Epithelial cell of proximal tubule (primary cell): ENCODE data around the gene ANKRD28. TPM values are rescaled to one million over a fixed set of nuclear protein-coding genes. Genes with fewer than 3 reads are reported as not detected.
A peak's percentile ranks its signal among the peaks of the same experiment; 100 is the strongest.
"Not testable (repeated sequence)": the region's sequence is repeated elsewhere in the genome, so short reads cannot be mapped to it uniquely, and the experiment has no call there.

Experiments
- DNase-seq: peaks from one replicate; pipeline ENCODE4 v3.0.0-alpha.2; 2011; ENCODE audit warnings: low read depth
- H3K4me3 ChIP-seq: 2 replicates; pipeline ENCODE4 v1.5.1; 2011; ENCODE audit warnings: low read depth, mild to moderate bottlenecking, low read length
- total RNA-seq: library from RNA; depleted of rRNA; stranded (reverse); fragments of >200 nt; gene quantifications from 2 replicates; pipeline ENCODE4 v1.2.3, GENCODE V29; 2015
- TF ChIP-seq, protein P1 (sequence below): conservative IDR thresholded peaks from 2 replicates; pipeline ENCODE4 v1.5.1; 2012; ENCODE audit warnings: low read depth, mild to moderate bottlenecking, low read length

Gene ANKRD28
- total RNA-seq, 1 donor from 2014 or later: 17.3 TPM

GRCh38 chr3:15778332-15778858 is 19.4 kb downstream of the ANKRD28 start:
- no peak overlapping the region for H3K4me3 ChIP-seq
- TF ChIP-seq, protein P1, sequence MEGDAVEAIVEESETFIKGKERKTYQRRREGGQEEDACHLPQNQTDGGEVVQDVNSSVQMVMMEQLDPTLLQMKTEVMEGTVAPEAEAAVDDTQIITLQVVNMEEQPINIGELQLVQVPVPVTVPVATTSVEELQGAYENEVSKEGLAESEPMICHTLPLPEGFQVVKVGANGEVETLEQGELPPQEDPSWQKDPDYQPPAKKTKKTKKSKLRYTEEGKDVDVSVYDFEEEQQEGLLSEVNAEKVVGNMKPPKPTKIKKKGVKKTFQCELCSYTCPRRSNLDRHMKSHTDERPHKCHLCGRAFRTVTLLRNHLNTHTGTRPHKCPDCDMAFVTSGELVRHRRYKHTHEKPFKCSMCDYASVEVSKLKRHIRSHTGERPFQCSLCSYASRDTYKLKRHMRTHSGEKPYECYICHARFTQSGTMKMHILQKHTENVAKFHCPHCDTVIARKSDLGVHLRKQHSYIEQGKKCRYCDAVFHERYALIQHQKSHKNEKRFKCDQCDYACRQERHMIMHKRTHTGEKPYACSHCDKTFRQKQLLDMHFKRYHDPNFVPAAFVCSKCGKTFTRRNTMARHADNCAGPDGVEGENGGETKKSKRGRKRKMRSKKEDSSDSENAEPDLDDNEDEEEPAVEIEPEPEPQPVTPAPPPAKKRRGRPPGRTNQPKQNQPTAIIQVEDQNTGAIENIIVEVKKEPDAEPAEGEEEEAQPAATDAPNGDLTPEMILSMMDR: no peak
- DNase-seq: no peak

GRCh38 chr3:15774931-15775560 is 22.7 kb downstream of the ANKRD28 start:
- not testable (repeated sequence) for DNase-seq, H3K4me3 ChIP-seq

- no peak overlapping the region for H3K4me3 ChIP-seq
- no peak for DNase-seq
- TF ChIP-seq, protein P1: no peak
Measured at GRCh38 chr3:15771444-15771843, 26.3 kb downstream of the ANKRD28 start.

DNA sequence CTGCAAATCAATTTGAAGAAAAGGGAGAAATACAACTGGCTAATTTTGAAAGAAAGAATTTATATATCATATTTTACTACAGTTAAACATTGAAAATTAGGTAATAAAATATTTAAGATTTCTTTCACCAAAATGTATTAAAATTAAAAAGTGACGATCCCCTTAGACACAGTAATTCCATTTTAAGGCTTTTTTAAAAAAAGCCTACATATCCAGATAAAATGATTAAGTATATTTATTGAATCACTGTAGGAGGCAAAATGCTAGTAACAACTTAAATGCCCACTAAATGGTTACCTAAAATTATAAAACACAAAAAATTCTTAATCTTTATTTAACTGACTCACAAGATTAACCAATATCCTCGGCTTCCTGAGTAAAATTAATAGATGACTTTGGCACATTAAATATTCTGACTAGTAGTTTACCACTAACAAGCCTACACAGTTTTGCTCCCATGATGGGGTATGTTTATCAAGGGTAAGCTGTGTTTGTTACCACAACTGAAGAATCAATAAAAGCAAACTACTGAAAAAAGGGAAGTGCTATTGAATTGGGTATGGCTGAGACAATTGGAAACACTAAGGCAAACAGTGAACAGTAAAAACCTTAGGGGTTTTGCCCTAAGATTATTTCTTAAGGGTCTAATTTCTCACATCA is 28.4 kb downstream of the ANKRD28 start:
- no peak overlapping the region for H3K4me3 ChIP-seq
- TF ChIP-seq, protein P1: no peak
- no peak for DNase-seq

- TF ChIP-seq, protein P1: no peak
- no peak overlapping the region for H3K4me3 ChIP-seq
- DNase-seq: peak; percentile 96
Measured at GRCh38 chr3:15768421-15769255, 29.1 kb downstream of the ANKRD28 start.

GRCh38 chr3:15766406-15766805 is 31.4 kb downstream of the ANKRD28 start:
- TF ChIP-seq, protein P1: no peak
- no peak overlapping the region for H3K4me3 ChIP-seq
- no peak for DNase-seq

- DNase-seq: no peak
- no peak overlapping the region for H3K4me3 ChIP-seq
- TF ChIP-seq, protein P1: no peak
Measured at GRCh38 chr3:15758295-15758694, 39.5 kb downstream of the ANKRD28 start.
